Measurements from ENCODE around the gene PALLD. TPM values are rescaled to one million over a fixed set of nuclear protein-coding genes. Genes with fewer than 3 reads are reported as not detected.
"Not testable (repeated sequence)": the region's sequence is repeated elsewhere in the genome, so short reads cannot be mapped to it uniquely, and the experiment has no call there.

PALLD gene
- total and polyA plus RNA-seq, 2 of the 8 experiments (the other 6 are each of a cell fraction or from before 2014, with no cell fraction given) = 10.5 to 25.0 TPM

GRCh38 chr4:168453146-168453545 is 43.7 kb upstream of the PALLD start (continued):
- no peak for TF ChIP-seq ATF2 (IDR thresholded peaks at IDR 0.05; ENCODE audit: low read length)

DNA sequence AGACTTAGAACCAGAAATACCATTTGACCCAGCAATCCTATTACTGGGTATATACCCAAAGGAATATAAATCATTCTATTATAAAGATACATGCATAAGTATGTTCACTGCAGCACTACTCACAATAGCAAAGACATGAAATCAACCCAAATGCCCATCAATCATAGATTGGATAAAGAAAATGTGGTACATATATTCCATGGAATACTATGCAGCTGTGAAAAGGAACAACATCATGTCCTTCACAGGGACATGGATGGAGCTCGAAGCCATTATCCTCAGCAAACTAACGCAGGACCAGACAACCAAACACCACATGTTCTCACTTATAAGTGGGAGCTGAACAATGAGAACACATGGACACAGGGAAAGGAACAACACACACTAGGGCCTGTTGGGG is 38.6 kb upstream of the PALLD start:
- H3K4me3 ChIP-seq (ENCODE audit: extremely low read depth in 1 of 4, insufficient read depth in 2 of 4, low read depth in 3 of 4, low read length in 4 of 4); H2AFZ ChIP-seq (ENCODE audit: low read length); H3K4me1 ChIP-seq (replicated peaks in 1 of 4; ENCODE audit: control insufficient read depth in 3 of 4, insufficient read depth in 4 of 4, low read length in 3 of 4); H3K14ac ChIP-seq (ENCODE audit: insufficient read length); H2BK15ac ChIP-seq (ENCODE audit: low read length); DNase-seq (ENCODE audit: low read depth in 1 of 2, low spot score in 2 of 2); H3K56ac ChIP-seq (replicated peaks; ENCODE audit: insufficient read length, low read depth, low read length); H3K23ac ChIP-seq (ENCODE audit: insufficient read length); H2AK5ac ChIP-seq (ENCODE audit: low read depth, low read length); H3K79me2 ChIP-seq (ENCODE audit: control insufficient read depth in 1 of 2, insufficient read depth in 2 of 2, low read length in 2 of 2); H3K79me1 ChIP-seq (ENCODE audit: low read depth, low read length); H3K4ac ChIP-seq (replicated peaks; ENCODE audit: insufficient read length, low read depth, low read length); FAIRE-seq; H2BK12ac ChIP-seq (ENCODE audit: low read depth, low read length); H3K27me3 ChIP-seq (replicated peaks in 1 of 4; ENCODE audit: control insufficient read depth in 3 of 4, extremely low read depth in 1 of 4, insufficient read depth in 3 of 4, low read length in 3 of 4); CTCF ChIA-PET (ENCODE audit: partially characterized antibody); H3K4me2 ChIP-seq (ENCODE audit: insufficient read depth in 1 of 2, low read depth in 2 of 2, low read length in 2 of 2); POLR2A ChIA-PET (ENCODE audit: partially characterized antibody); H3K23me2 ChIP-seq (ENCODE audit: low read depth, low read length); H4K5ac ChIP-seq (ENCODE audit: insufficient read length, low read depth, low read length); H3K18ac ChIP-seq (ENCODE audit: extremely low read depth, low read length); H2BK120ac ChIP-seq (replicated peaks; ENCODE audit: low read depth, low read length); H4K8ac ChIP-seq (ENCODE audit: extremely low read depth, insufficient read depth, low read length); H3K9me3 ChIP-seq (ENCODE audit: insufficient read depth in 2 of 2, low read depth in 1 of 2, low read length in 1 of 2); H3K27ac ChIP-seq (ENCODE audit: low read depth, low read length); H3K9ac ChIP-seq (replicated peaks in 1 of 4; ENCODE audit: extremely low read depth in 1 of 4, low read depth in 3 of 4, low read length in 3 of 4); H3K36me3 ChIP-seq (ENCODE audit: control insufficient read depth in 2 of 4, insufficient read depth in 4 of 4, low read length in 3 of 4); H4K20me1 ChIP-seq (replicated peaks in 1 of 2; ENCODE audit: control insufficient read depth in 1 of 2, insufficient read depth in 2 of 2, low read length in 2 of 2); H2BK20ac ChIP-seq (ENCODE audit: low read length); H2BK5ac ChIP-seq (ENCODE audit: low read depth, low read length); H4K91ac ChIP-seq (replicated peaks; ENCODE audit: insufficient read length, low read length): not testable (repeated sequence)
- WGBS, 2 experiments (ENCODE audit: extremely low coverage in 1 of 2, insufficient coverage in 1 of 2, insufficient read length in 1 of 2, insufficient replicate concordance in 2 of 2, low coverage in 1 of 2, low lambda C conversion rate in 2 of 2, missing lambda C conversion rate in 1 of 2) = 95% methylated on average over 2 of the region's 2 CpGs; no CpG with 5 or more reads in 1 of the 2 experiments

Measured in H1 (cell line).